HG03565 (cell line): ENCODE results near the gene ZNF837.
"Not testable (repeated sequence)": the region's sequence is repeated elsewhere in the genome, so short reads cannot be mapped to it uniquely, and the experiment has no call there.

Experiments used
- ATAC-seq: cut with Tn5 transposase; IDR thresholded peaks from one replicate; pipeline ENCODE4 v1.9.1; 2021; ENCODE audit warnings: mild to moderate bottlenecking, moderate library complexity; ENCODE audit not compliant: unreplicated experiment

The ZNF837 gene

GRCh38 chr19:58380662-58381459, at the start of gene ZNF837:
ZNF837 (minus strand) TSS chr19:58381030; CDS start chr19:58369332, 11,698 bp downstream.
- ATAC-seq, result peak; percentile 63

GRCh38 chr19:58429745-58430144, 48.9 kb upstream of the ZNF837 start:
- ATAC-seq, result no peak

- no peak for ATAC-seq
Measured at GRCh38 chr19:58428617-58429016, 47.8 kb upstream of the ZNF837 start.

- ATAC-seq, result no peak
Measured at GRCh38 chr19:58417071-58417470, 36.2 kb upstream of the ZNF837 start.

- no peak for ATAC-seq
Measured at GRCh38 chr19:58416604-58417003, 35.8 kb upstream of the ZNF837 start.

- no peak for ATAC-seq
Measured at GRCh38 chr19:58409010-58409790, 28.4 kb upstream of the ZNF837 start.

- peak; percentile 82 for ATAC-seq
Measured at GRCh38 chr19:58408152-58409009, 27.6 kb upstream of the ZNF837 start, which contains the start of gene ZNF584. ZNF584 (plus strand) TSS chr19:58408649; CDS start chr19:58409148, 499 bp downstream.

GRCh38 chr19:58407658-58408151, 26.9 kb upstream of the ZNF837 start:
- no peak for ATAC-seq

GRCh38 chr19:58406818-58407657, 26.2 kb upstream of the ZNF837 start:
- no peak for ATAC-seq

- not testable (repeated sequence) for ATAC-seq
Measured at GRCh38 chr19:58403920-58404478, 23.2 kb upstream of the ZNF837 start.

- ATAC-seq, result no peak
Measured at GRCh38 chr19:58401840-58402421, 21.1 kb upstream of the ZNF837 start.

- ATAC-seq, result peak; percentile 97
Measured at GRCh38 chr19:58400916-58401839, 20.3 kb upstream of the ZNF837 start.

GRCh38 chr19:58400316-58400915, 19.6 kb upstream of the ZNF837 start:
- ATAC-seq, result no peak

- no peak for ATAC-seq
Measured at GRCh38 chr19:58399903-58400302, 19.1 kb upstream of the ZNF837 start.

- no peak for ATAC-seq
Measured at GRCh38 chr19:58398545-58398944, 17.7 kb upstream of the ZNF837 start.

- no peak for ATAC-seq
Measured at GRCh38 chr19:58398087-58398486, 17.3 kb upstream of the ZNF837 start.

GRCh38 chr19:58397533-58398037, 16.8 kb upstream of the ZNF837 start:
- no peak for ATAC-seq
